SIG-M5 treated with dmso at 0.1 percent for 504 hours (cell line): Measurements from ENCODE around the gene ZNF225.
A peak's percentile ranks its signal among the peaks of the same experiment; 100 is the strongest.
"Not testable (repeated sequence)": the region's sequence is repeated elsewhere in the genome, so short reads cannot be mapped to it uniquely, and the experiment has no call there.

ENCODE experiments used
- DNase-seq: peaks from one replicate; lab custom pipeline; 2025; ENCODE audit not compliant: unreplicated experiment; lab: John Stamatoyannopoulos, UW

The ZNF225 gene

DNA sequence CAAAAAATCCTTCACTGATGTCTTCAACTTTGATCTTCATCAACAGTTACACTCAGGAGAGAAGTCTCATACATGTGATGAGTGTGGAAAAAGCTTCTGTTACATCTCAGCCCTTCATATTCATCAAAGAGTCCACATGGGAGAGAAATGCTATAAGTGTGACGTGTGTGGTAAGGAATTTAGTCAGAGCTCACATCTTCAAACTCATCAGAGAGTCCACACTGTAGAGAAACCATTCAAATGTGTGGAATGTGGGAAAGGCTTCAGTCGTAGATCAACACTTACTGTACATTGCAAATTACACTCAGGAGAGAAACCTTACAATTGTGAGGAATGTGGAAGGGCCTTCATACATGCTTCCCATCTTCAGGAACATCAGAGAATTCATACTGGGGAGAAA lies 43.3 kb downstream of the ZNF225 start:
- DNase-seq = no peak

DNA sequence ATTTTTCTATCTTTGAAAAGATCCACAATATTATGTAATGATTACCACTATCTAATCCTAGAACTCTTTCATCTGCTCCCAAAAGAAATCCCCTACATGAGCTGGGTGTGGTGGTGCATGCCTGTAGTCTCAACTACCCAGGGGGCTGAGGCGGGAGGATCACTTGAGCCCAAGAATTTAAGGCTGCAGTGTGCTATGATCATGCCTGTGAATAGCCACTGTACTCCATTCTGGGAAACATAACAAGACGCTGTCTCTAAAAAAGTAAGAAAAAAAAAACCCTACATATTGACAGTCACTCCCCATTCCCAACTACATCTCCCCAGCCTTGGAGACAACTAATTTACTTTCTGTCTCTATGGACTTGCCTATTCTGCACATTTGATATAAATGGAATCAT lies 50.6 kb downstream of the ZNF225 start:
- no peak for DNase-seq

GRCh38 chr19:44164327-44164672 lies 51.1 kb downstream of the ZNF225 start:
- DNase-seq = no peak

DNA sequence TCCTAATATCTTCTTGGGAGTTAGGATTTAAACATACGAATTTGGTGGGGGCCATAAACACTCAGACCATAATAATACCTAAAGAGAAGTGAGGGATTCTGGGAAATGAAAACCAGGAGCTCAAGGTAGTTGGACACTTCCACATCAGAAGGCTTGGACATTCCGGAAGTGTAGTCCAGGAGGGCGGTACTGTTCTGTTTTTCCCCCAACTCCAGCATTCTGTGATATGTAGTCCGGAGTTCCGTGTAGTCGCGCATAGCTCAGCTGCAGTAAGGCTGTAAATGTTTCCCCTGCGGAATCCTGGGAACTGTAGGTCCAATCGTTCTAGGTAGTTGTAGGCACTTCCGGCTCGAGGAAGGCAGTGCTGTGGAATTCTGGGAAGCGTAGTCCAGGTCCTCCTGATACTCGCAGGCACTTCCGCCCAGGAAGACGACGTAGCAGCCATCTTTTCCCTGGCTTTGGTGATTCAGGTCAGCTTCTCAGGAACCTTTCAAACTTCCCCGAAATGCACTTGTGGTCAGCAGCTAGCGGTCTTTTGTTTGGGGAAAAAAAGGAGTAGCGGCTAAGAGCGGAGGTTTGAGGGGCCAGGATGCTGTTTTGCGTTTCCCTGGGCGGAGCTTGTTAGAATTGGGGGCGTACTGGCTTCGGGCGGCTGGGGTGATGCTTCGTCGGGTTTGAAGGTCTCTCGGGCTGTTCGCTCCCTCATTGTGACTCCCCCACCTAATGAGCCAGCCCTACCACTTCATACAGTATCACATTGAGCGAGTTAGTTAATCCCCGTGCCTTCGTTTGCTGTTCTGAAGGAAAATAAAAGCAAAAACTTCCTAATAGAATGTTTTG lies 51.7 kb downstream of the ZNF225 start, which contains the start of gene ZNF226:
ZNF226 (plus strand) TSS at position 428 of the 840 bp plus-strand sequence. CDS start 4,981 bp downstream, outside the sequence.
- peak; percentile 98 for DNase-seq

GRCh38 chr19:44170660-44171059 lies 57.5 kb downstream of the ZNF225 start:
- DNase-seq = not testable (repeated sequence)

- DNase-seq = no peak
These were observed 63.4 kb downstream of the ZNF225 start for GRCh38 chr19:44176590-44176989.

DNA sequence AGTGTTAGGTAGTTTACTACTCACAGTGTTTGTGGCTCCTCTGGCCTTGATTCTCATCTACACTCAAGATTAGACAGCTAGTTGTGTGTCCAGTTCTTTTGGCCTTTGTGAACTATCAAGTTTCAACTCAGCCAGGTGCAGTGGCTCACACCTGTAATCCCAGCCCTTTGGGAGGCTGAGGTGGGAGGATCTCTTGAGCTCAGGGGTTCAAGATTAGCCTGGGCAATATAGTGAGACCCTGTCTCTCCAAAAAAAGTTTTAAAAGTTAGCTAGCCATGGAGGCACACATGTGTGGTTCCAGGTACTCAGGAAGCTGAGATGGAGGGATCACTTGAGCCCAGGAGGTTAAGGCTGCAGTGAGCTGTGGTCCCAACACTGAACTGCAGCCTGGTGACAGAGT lies 67.8 kb downstream of the ZNF225 start:
- no peak for DNase-seq

- DNase-seq = no peak
These were observed 68.9 kb downstream of the ZNF225 start for GRCh38 chr19:44182145-44182544.
